ENCODE measurements around the gene STOML3. TPM values are rescaled to one million over a fixed set of nuclear protein-coding genes. Genes with fewer than 3 reads are reported as not detected.

The STOML3 gene
- total and polyA plus RNA-seq, 7 donors: 0.03 to 0.60 (median 0.23) TPM; not detected in 4

DNA sequence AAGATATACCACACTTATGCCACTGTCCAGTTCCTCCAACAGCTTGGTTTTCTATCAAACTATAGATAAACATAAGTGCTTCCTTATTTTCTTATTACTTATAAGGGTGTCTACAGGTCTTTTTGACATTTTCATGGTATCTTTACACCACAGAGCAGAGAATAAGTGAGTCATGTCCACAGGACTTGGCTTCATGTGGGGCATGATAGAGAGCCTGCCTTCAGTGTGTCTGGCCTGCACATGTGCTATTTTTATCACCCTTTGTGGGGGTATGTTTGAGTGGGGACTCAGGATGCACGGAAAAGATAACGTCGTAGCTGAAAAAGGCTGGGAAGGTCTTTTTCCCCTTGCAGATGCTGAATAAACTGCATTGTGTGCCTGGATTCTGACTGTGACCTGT, 8.1 kb upstream of the STOML3 start:
- TF ChIP-seq POLR2A (IDR thresholded peaks at IDR 0.05): no peak
- no peaks in the 10 kb centered on the region for H3K36me3 ChIP-seq
- no peaks in the 10 kb centered on the region for H3K9me3 ChIP-seq
- no peaks in the 10 kb centered on the region for H3K4me1 ChIP-seq
- no peak overlapping the region for H3K27ac ChIP-seq
- intact Hi-C loops (cut with DNase I): no loop called here
- DNase-seq: no peak
- 89 to 94% methylated on average over 3 of the region's 3 CpGs for WGBS, 2 donors
- H3K4me3 ChIP-seq: no peak overlapping the region
- H3K27me3 ChIP-seq: no peaks in the 10 kb centered on the region

DNA sequence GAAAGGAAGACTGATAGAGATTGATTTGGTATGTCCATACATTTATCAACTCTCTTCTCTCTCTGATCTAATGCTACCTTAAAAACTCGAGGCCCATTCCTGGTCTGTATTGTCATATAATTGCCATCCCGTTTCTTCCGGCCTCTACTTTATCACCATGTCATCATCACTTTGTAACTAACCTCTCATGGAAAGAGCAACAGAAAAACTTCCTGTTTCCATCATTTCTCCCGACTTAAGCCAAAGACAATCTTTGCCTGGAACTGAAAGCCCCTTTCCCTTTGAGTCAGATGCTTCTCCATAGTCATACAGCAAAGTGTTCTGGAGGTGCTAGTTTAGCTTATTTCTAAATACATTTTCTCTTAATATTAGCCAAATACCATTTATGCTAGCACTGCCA, 2.8 kb upstream of the STOML3 start:
- TF ChIP-seq, protein P1, sequence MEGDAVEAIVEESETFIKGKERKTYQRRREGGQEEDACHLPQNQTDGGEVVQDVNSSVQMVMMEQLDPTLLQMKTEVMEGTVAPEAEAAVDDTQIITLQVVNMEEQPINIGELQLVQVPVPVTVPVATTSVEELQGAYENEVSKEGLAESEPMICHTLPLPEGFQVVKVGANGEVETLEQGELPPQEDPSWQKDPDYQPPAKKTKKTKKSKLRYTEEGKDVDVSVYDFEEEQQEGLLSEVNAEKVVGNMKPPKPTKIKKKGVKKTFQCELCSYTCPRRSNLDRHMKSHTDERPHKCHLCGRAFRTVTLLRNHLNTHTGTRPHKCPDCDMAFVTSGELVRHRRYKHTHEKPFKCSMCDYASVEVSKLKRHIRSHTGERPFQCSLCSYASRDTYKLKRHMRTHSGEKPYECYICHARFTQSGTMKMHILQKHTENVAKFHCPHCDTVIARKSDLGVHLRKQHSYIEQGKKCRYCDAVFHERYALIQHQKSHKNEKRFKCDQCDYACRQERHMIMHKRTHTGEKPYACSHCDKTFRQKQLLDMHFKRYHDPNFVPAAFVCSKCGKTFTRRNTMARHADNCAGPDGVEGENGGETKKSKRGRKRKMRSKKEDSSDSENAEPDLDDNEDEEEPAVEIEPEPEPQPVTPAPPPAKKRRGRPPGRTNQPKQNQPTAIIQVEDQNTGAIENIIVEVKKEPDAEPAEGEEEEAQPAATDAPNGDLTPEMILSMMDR (IDR thresholded peaks at IDR 0.05): no peak
- TF ChIP-seq EP300 (IDR thresholded peaks at IDR 0.05) (no peak), POLR2AphosphoS5 (IDR thresholded peaks at IDR 0.05) (no peak), POLR2A (IDR thresholded peaks at IDR 0.05) (no peak)
- H3K36me3 ChIP-seq: no peaks in the 10 kb centered on the region
- no peaks in the 10 kb centered on the region for H3K27me3 ChIP-seq
- no peak overlapping the region for H3K4me3 ChIP-seq
- no peak overlapping the region for H3K27ac ChIP-seq
- WGBS, 2 donors: 75 to 76% methylated on average over 4 of the region's 4 CpGs
- no peak for DNase-seq
- H3K9me3 ChIP-seq: no peaks in the 10 kb centered on the region
- no peaks in the 10 kb centered on the region for H3K4me1 ChIP-seq
- intact Hi-C loops (cut with DNase I): no loop called here

DNA sequence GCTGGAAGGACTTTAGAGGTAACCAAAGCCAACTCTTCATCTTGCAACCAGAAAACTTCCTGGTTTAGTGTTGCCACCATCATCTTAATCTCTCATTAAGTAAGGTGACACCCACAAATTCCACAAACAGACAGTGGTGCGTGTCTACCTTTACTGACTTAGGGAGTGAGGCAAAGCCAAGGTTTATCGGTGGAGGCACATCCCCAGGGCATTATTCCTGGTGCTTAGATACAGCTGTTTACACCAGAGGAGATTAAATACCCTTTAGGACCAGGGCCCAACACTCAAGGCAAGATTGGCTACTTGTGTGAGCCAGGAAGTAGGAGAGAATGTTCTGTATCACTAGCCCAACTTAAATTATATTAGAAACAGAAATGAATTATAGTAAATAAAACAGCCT, 9.5 kb downstream of the STOML3 start:
- DNase-seq: no peak
- TF ChIP-seq POLR2A (IDR thresholded peaks at IDR 0.05): no peak
- TF ChIP-seq, protein P1 (IDR thresholded peaks at IDR 0.05): no peak
- no peak for TF ChIP-seq POLR2AphosphoS5 (IDR thresholded peaks at IDR 0.05)
- no peak for TF ChIP-seq EP300 (IDR thresholded peaks at IDR 0.05)
- intact Hi-C loops (cut with DNase I): no loop called here
- H3K27me3 ChIP-seq: no peaks in the 10 kb centered on the region
- WGBS, 2 donors: 77 to 82% methylated on average over 2 of the region's 2 CpGs
- no peaks in the 10 kb centered on the region for H3K36me3 ChIP-seq
- no peak overlapping the region for H3K4me3 ChIP-seq
- H3K4me1 ChIP-seq: no peaks in the 10 kb centered on the region
- no peak overlapping the region for H3K27ac ChIP-seq
- H3K9me3 ChIP-seq: peaks cover 0 to 6% (median 1%) of the 10 kb centered on the region in 4 donors

DNA sequence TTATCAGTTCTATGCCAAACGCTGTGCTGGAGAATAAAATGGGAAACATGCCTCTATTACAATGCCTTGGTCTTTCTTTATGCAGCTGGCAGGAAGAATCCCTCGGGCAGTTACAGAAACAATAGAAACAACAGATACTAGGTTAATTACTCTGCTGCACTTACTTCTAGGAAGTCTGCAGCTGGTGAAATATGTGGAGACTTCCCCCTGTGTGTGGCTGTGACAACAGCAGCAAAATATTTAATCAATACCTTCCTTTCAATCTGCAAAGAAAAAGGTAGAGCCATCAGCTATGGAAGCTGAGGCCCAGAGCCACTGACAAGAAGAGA, 9.9 kb downstream of the STOML3 start:
- H3K9me3 ChIP-seq: peaks cover 0 to 6% (median 1%) of the 10 kb centered on the region in 4 donors
- no peak overlapping the region for H3K27ac ChIP-seq
- no peaks in the 10 kb centered on the region for H3K36me3 ChIP-seq
- TF ChIP-seq EP300 (IDR thresholded peaks at IDR 0.05) (no peak), POLR2A (IDR thresholded peaks at IDR 0.05) (no peak), POLR2AphosphoS5 (IDR thresholded peaks at IDR 0.05) (no peak)
- TF ChIP-seq, protein P1 (IDR thresholded peaks at IDR 0.05): no peak
- no peak overlapping the region for H3K4me3 ChIP-seq
- H3K4me1 ChIP-seq: no peaks in the 10 kb centered on the region
- DNase-seq: no peak
- 21 to 37% methylated on average over 2 of the region's 2 CpGs for WGBS, 2 donors
- intact Hi-C loops (cut with DNase I): no loop called here
- no peaks in the 10 kb centered on the region for H3K27me3 ChIP-seq

DNA sequence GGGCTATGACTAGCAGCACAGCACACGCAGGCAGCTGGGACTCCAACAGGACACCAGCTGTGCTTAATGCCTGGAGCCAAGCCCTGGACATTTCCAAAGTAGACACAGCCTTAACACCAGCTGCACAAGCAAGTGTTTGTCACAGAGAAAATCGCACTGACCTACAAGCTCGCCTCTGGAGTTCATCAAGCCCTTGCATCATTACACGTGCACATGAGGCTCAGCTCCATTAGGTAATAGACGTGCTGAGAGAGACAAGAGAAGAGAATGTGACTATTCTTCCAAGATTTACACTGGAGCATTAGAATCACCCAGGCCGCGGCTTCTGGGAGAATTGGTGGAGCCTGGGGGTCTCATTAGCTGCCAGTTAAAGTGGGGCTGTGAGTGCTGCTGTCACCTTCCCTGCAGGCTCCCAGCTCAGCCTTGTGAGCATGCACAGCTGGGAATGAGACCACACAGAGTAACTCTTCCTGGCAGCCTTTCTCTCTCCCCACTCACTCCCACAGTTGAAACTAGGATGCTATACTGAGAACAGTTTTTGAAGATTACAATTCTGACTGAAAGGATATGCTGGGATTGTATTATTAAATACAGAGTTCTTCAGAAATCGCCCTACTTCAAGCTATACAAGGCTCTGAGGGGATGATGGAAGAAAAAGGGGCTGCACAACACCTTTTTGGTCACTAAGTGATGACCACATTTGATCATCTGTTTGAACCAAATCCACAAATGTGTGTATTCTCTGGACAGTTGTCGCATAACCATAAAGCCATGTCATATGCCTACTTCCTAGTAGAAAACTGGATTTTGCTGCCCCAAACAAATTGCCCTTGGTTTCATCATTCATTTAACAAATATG, 10.5 kb downstream of the STOML3 start:
- peak; percentile 88 for DNase-seq
- no peaks in the 10 kb centered on the region for H3K27me3 ChIP-seq
- peaks cover 0 to 6% (median 1%) of the 10 kb centered on the region in 4 donors for H3K9me3 ChIP-seq
- no peaks in the 10 kb centered on the region for H3K4me1 ChIP-seq
- intact Hi-C loops (cut with DNase I): no loop called here
- TF ChIP-seq EP300 (IDR thresholded peaks at IDR 0.05): no peak
- TF ChIP-seq POLR2AphosphoS5 (IDR thresholded peaks at IDR 0.05): peak in 3 of 4 donors; percentile 57 to 70 (median 59)
- no peaks in the 10 kb centered on the region for H3K36me3 ChIP-seq
- H3K4me3 ChIP-seq: no peak overlapping the region
- WGBS, 2 donors: 66 to 80% methylated on average over 9 of the region's 9 CpGs
- H3K27ac ChIP-seq: peak overlapping the region in 2 of 4 donors; percentile 31 to 33
